Measurements from ENCODE around the gene METTL23. TPM values are rescaled to one million over a fixed set of nuclear protein-coding genes. Genes with fewer than 3 reads are reported as not detected.

METTL23 gene
- total RNA-seq, 1 donor from 2014 or later = 27.5 TPM

DNA sequence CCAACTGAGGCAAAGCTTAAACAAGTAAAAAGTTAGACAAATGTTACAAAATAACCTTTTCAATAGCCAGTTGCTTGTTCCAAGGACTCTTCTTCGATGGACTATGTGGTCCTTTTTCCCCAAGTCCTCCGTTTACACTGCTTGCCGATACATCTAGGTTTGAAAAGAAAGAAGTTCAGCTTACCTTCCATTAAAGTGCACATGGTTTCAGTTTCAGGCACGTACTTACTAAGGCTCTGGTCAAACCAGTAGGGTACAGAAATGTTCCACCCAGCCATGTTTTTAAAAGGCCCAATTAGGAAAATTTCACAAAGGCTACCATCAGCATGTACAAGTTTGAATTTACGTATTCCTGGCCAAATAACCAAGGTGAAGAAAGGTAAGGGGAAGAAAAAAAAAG is 8.4 kb downstream of the METTL23 start:
- H3K4me1 Mint-ChIP-seq (ENCODE audit: unreplicated experiment) = peaks cover 40% of the 10 kb centered on the region
- H3K9me3 Mint-ChIP-seq = no peaks in the 10 kb centered on the region
- TF ChIP-seq, protein P1, sequence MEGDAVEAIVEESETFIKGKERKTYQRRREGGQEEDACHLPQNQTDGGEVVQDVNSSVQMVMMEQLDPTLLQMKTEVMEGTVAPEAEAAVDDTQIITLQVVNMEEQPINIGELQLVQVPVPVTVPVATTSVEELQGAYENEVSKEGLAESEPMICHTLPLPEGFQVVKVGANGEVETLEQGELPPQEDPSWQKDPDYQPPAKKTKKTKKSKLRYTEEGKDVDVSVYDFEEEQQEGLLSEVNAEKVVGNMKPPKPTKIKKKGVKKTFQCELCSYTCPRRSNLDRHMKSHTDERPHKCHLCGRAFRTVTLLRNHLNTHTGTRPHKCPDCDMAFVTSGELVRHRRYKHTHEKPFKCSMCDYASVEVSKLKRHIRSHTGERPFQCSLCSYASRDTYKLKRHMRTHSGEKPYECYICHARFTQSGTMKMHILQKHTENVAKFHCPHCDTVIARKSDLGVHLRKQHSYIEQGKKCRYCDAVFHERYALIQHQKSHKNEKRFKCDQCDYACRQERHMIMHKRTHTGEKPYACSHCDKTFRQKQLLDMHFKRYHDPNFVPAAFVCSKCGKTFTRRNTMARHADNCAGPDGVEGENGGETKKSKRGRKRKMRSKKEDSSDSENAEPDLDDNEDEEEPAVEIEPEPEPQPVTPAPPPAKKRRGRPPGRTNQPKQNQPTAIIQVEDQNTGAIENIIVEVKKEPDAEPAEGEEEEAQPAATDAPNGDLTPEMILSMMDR (conservative IDR thresholded peaks at IDR 0.05) = no peak
- peaks cover 37% of the 10 kb centered on the region for H3K36me3 Mint-ChIP-seq
- H3K4me3 Mint-ChIP-seq = peak overlapping the region; percentile 92
- DNase-seq (ENCODE audit: extremely low spot score, unreplicated experiment) = no peak
- peak overlapping the region; percentile 89 for H3K27ac Mint-ChIP-seq
- no peaks in the 10 kb centered on the region for H3K27me3 Mint-ChIP-seq

DNA sequence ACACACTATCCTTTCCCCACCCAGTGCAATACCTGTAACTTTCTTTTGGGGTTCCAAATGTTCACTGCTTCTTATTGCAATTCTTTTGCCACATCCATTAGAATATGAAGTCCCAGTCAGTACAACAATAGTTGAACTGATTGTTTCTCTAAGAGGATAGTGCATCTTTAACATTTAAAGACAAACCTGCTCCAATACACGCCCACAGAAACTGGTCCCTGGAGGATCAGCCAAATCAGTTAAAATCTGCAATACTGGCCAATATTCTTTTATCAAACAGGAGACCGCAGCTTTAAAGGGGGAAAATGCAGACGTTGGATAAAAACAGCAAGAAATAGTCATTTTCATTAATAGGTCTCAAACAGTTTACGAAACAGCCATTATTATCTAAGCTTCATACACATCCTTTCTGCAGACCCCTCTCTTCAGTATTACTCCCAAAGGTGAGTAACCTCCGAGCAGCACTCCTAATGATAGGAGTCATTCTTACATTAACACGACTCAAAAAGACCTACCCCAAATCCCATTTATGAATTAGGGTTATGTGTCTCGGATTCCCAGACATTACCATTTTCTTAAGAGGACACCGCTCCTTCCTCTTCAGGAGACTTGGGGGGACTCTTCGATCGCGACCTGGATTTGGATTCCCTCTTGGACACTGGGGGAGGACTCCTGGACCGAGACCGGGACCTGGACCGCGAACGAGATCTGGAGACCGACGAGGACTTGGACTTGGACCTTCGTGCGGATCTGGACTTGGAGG is 9.1 kb downstream of the METTL23 start:
- no peak for DNase-seq (ENCODE audit: extremely low spot score, unreplicated experiment)
- Mint-ChIP-seq H3K9me3 (no peaks in the 10 kb centered on the region), H3K27ac (peak overlapping the region; percentile 89), H3K4me3 (peak overlapping the region; percentile 92), H3K36me3 (peaks cover 37% of the 10 kb centered on the region), H3K4me1 (ENCODE audit: unreplicated experiment) (peaks cover 44% of the 10 kb centered on the region), H3K27me3 (no peaks in the 10 kb centered on the region)
- TF ChIP-seq, protein P1 (conservative IDR thresholded peaks at IDR 0.05) = no peak

DNA sequence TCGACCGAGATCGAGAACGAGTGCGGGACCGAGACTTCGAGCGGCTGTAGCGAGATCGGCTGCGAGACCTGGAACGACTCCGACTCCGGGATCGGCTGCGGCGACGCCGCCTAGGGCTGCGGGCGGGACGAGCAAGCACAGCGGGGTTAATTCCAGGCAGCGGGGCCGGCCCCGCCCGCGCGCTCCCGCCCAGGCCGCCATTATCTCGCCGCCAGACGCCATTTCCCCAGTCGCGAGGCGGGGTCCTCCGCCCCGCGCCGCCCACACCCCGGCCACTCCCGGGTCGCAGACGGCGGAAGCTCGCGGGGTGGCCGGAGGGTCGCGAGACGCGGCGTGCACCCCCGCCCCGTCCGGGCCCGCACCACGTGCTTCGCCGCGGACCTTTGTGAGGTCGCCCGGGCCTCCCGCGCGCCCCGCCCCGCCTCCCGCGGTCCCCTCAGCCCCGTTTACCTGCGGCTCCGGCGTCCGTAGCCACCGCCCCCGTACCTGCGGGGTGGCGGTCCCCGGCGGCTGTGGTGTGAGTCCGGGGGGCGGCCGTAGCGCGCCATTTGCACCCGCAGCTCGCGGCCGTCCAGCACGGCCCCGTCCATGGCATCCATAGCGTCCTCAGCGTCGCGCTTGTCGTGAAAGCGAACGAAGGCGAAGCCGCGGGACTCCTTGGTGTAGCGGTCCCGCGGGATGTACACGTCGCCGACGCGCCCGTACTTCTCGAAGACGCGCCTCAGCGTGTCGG is 9.9 kb downstream of the METTL23 start:
- Mint-ChIP-seq H3K27me3 (no peaks in the 10 kb centered on the region), H3K9me3 (no peaks in the 10 kb centered on the region), H3K4me1 (ENCODE audit: unreplicated experiment) (peaks cover 44% of the 10 kb centered on the region), H3K36me3 (peaks cover 37% of the 10 kb centered on the region), H3K27ac (peak overlapping the region; percentile 98), H3K4me3 (peak overlapping the region; percentile 98)
- TF ChIP-seq, protein P1 (conservative IDR thresholded peaks at IDR 0.05) = no peak
- peak; percentile 81 for DNase-seq (ENCODE audit: extremely low spot score, unreplicated experiment)

DNA sequence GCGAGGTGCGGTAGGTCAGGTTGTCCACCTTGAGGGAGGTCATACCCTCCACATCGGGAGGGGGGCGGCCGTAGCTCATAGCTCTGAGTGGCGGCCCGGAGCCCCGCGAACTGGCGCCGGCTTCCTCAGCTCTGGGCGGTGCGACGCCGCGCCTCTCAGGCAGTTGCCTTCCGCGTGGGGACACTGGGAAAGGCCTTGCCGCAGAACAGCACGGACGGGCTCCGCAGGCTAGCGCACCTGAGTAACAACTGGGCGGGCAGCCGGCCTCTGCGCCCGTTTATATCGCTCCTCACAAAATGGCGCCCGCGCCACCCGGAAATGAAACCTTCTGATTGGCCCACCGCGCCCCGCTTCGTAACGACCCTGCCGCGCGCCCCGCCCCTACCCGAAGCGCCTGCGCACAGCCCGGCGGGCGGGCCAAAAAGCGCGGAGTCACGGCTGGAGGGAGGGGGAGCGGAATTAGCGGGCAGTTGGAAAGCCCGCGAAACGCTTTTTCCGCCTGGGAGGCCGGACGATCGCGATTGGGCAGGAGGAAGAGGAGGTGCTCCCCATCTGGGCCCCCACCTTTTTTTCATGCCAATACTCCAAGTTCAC is 10.5 kb downstream of the METTL23 start, which contains the start of gene SRSF2:
Gene SRSF2 (minus strand): TSS at position 250 of the 594 bp plus-strand sequence. CDS start 171 bp downstream, at position 79.
- Mint-ChIP-seq H3K4me3 (peak within 1 kb of the TSS; percentile 98), H3K36me3 (peaks cover 41% of the 10 kb centered on the region), H3K27ac (peak within 1 kb of the TSS; percentile 98), H3K9me3 (no peaks in the 10 kb centered on the region), H3K27me3 (no peaks in the 10 kb centered on the region), H3K4me1 (ENCODE audit: unreplicated experiment) (peaks cover 44% of the 10 kb centered on the region)
- TF ChIP-seq, protein P1 (conservative IDR thresholded peaks at IDR 0.05) = no peak
- DNase-seq (ENCODE audit: extremely low spot score, unreplicated experiment) = peak; percentile 100

DNA sequence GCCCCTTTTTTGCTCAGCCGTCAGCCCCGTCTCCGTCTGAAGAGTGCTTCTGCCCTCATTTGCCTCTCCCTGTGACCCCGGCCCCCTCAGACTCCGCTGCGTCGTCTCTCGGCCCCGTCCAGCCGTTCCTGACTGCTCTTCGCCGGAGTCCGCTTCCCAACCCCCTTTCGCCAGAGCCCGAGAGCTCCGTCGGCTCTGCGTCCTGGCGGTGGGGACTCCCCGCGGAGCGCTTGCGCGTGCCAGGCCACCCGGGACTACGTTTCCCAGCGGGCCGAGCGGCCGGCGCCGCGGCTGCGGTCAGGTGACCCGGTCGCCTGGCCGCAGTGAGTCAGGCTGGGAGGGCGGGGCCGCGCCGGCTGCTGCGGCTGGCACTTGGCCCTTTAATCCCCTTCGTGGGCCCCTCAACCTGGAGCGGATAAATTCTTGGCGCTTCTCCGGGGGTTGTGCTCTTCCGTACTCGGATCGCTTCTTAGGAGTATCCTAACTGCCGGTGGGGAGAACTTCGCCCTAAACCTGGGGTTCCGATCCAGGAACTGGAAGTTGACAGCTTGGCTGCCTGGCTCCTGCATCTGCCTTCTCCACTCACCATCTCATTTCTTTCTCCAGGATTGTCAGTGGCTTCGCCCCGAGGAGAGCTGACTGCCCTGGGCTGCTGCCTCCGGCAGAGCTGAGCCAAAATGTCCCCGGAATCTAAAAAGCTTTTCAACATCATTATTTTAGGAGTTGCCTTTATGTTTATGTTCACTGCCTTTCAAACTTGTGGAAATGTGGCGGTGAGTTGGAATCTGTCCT is 11.2 kb downstream of the METTL23 start, which contains the start of gene MFSD11:
Gene MFSD11 (plus strand): TSS at position 444 of the 792 bp plus-strand sequence. CDS start 234 bp downstream, at position 678.
- Mint-ChIP-seq H3K4me1 (ENCODE audit: unreplicated experiment) (peaks cover 44% of the 10 kb centered on the region), H3K27me3 (no peaks in the 10 kb centered on the region), H3K4me3 (peak within 1 kb of the TSS; percentile 98), H3K36me3 (peaks cover 38% of the 10 kb centered on the region), H3K27ac (peak within 1 kb of the TSS; percentile 98), H3K9me3 (no peaks in the 10 kb centered on the region)
- peak; percentile 95 for DNase-seq (ENCODE audit: extremely low spot score, unreplicated experiment)
- TF ChIP-seq, protein P1 (conservative IDR thresholded peaks at IDR 0.05) = no peak
